ENCODE data around the gene NAT10. TPM values are rescaled to one million over a fixed set of nuclear protein-coding genes. Genes with fewer than 3 reads are reported as not detected.
A peak's percentile ranks its signal among the peaks of the same experiment; 100 is the strongest.

NAT10 gene
- total and polyA plus RNA-seq, 2 experiments from 2014 or later: 19.4 to 23.6 TPM

- Histone ChIP-seq H3K4me1 (ENCODE audit: low read depth) (peaks cover 3% of the 10 kb centered on the region), H3K4me3 (no peak overlapping the region), H3K36me3 (peaks cover 33% of the 10 kb centered on the region), H3K9me3 (ENCODE audit: low read depth) (no peaks in the 10 kb centered on the region), H3K27me3 (no peaks in the 10 kb centered on the region), H3K27ac (no peak overlapping the region)
- DNase-seq (ENCODE audit: low read depth in 1 of 2, low spot score in 1 of 2): no peak
- TF ChIP-seq, protein P1, sequence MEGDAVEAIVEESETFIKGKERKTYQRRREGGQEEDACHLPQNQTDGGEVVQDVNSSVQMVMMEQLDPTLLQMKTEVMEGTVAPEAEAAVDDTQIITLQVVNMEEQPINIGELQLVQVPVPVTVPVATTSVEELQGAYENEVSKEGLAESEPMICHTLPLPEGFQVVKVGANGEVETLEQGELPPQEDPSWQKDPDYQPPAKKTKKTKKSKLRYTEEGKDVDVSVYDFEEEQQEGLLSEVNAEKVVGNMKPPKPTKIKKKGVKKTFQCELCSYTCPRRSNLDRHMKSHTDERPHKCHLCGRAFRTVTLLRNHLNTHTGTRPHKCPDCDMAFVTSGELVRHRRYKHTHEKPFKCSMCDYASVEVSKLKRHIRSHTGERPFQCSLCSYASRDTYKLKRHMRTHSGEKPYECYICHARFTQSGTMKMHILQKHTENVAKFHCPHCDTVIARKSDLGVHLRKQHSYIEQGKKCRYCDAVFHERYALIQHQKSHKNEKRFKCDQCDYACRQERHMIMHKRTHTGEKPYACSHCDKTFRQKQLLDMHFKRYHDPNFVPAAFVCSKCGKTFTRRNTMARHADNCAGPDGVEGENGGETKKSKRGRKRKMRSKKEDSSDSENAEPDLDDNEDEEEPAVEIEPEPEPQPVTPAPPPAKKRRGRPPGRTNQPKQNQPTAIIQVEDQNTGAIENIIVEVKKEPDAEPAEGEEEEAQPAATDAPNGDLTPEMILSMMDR (IDR thresholded peaks at IDR 0.05; ENCODE audit: low read depth, low read length): no peak
Observed at GRCh38 chr11:34169686-34170085, 64.3 kb downstream of the NAT10 start.

DNA sequence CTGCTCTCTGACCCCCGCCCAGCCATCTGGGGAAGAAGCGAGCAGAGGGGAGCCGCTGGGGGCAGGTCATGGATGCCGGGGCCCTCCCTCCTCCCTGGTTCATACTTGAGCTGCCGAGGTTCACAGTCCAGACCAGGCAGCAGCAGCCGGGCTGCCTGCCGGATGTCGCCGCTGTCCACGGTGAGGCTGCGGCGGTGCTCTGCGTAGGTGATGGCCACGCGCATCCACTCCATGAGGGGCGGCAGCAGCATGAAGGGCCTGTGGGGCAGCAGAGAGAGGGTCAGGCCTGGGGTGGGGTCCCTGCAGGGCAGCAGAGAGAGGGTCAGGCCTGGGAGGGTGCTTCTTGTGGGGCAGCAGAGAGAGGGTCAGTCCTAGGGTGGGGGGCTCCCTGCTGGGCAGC is 67.6 kb downstream of the NAT10 start:
- Histone ChIP-seq H3K36me3 (peaks cover 22% of the 10 kb centered on the region), H3K27me3 (no peaks in the 10 kb centered on the region), H3K4me3 (no peak overlapping the region), H3K27ac (no peak overlapping the region), H3K4me1 (ENCODE audit: low read depth) (peaks cover 8% of the 10 kb centered on the region), H3K9me3 (ENCODE audit: low read depth) (no peaks in the 10 kb centered on the region)
- no peak for DNase-seq (ENCODE audit: low read depth in 1 of 2, low spot score in 1 of 2)
- TF ChIP-seq, protein P1 (IDR thresholded peaks at IDR 0.05; ENCODE audit: low read depth, low read length): no peak

DNA sequence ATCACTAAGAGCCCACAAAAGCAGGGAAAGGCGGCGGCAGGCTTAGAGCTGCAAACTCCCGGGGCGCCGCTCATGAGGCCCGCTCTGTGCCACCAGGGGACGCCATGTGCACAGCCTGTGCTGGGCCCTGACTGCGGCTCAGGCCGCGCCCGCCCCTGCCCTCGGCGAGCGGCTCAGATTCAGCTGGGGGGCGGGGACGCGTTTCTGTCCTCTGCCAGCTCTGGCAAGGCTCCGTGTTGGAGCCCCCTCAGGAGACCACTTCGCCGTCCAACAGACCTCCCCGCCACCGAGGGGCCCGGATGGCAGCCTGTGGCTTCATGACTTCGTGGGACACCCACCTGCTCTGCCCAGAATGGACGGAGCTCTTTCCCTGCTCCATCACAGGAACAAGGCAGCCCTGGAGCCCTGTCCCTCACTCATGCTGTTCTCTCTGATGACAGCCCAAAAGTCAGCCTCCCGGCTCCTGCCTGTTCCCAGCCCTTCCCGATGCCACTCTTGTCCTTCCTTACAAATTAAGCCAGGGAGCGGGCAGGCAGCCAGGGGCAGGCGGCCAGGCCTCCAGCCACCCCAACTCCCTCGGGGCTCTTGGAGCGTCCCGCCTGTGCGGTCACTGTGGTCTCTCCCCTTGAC is 69.1 kb downstream of the NAT10 start:
- H3K27ac ChIP-seq: peak overlapping the region; percentile 14
- peak; percentile 79 to 91 for DNase-seq (ENCODE audit: low read depth in 1 of 2, low spot score in 1 of 2)
- no peaks in the 10 kb centered on the region for H3K27me3 ChIP-seq
- H3K9me3 ChIP-seq (ENCODE audit: low read depth): no peaks in the 10 kb centered on the region
- no peak overlapping the region for H3K4me3 ChIP-seq
- peaks cover 19% of the 10 kb centered on the region for H3K36me3 ChIP-seq
- TF ChIP-seq, protein P1 (IDR thresholded peaks at IDR 0.05; ENCODE audit: low read depth, low read length): peak; percentile 93
- peaks cover 8% of the 10 kb centered on the region for H3K4me1 ChIP-seq (ENCODE audit: low read depth)

DNA sequence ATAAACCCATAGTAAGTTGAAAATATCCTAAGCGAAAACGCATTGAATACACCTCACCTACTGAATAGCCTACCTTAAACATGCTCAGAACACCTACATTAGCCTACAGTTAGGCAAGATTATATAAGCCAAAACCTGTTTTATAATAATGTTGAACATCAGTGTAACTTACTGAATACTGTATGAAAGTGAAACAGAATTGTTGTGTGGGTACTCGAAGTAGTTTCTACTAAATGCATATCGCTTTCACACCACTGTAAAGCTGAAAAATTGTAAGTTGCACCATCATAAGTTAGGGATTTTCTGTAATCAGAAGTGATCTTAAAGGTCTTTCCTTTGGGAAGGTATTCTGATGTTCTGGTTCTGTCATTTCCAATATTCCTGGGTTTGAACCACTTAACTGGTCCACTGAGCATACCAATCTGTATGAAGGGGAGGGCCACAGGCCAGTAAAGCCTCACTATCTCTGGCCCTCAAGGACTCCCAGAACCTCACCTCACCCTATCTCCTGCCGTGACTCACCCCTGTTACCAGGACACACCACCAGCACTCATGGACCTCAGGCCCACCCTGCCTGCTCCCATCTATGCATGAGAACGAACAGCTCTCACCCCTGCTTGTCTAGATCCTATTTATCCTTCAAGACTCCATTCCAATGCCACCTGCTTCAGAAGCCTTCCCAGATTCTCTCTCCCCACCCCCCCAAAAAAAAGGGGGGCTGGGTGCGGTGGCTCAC is 70.0 kb downstream of the NAT10 start:
- no peak for DNase-seq (ENCODE audit: low read depth in 1 of 2, low spot score in 1 of 2)
- Histone ChIP-seq H3K27ac (no peak overlapping the region), H3K9me3 (ENCODE audit: low read depth) (no peaks in the 10 kb centered on the region), H3K27me3 (no peaks in the 10 kb centered on the region), H3K4me1 (ENCODE audit: low read depth) (peaks cover 8% of the 10 kb centered on the region), H3K36me3 (peaks cover 11% of the 10 kb centered on the region), H3K4me3 (no peak overlapping the region)
- TF ChIP-seq, protein P1 (IDR thresholded peaks at IDR 0.05; ENCODE audit: low read depth, low read length): no peak

DNA sequence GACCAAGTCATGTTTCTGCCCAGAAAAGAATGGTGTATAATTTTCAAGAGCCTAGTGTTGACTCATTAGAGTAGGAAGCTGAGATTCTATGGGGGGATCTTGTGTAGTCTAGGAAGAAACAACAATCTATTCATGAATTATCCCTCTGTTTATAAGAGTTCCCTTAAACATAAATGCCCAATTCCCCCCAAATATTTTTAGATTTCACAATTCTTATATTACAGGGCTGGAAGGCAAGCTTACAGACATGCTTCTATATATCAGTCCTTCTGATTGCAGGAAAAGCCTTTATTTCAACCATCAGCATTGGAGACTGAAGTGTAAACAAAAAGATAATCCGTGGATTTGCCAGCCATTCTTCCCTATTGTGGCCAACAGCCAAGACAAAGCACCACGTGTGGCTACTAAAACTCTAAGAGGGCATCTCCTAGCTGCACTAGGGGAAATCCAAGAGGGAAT is 71.4 kb downstream of the NAT10 start:
- Histone ChIP-seq H3K36me3 (no peaks in the 10 kb centered on the region), H3K27ac (no peak overlapping the region), H3K4me1 (ENCODE audit: low read depth) (peaks cover 8% of the 10 kb centered on the region), H3K4me3 (no peak overlapping the region), H3K27me3 (no peaks in the 10 kb centered on the region), H3K9me3 (ENCODE audit: low read depth) (no peaks in the 10 kb centered on the region)
- TF ChIP-seq, protein P1 (IDR thresholded peaks at IDR 0.05; ENCODE audit: low read depth, low read length): no peak
- DNase-seq (ENCODE audit: low read depth in 1 of 2, low spot score in 1 of 2): no peak

All from cardiac muscle cell (in vitro differentiated cells and primary cell).